ENCODE results near the gene COA1.

DNA sequence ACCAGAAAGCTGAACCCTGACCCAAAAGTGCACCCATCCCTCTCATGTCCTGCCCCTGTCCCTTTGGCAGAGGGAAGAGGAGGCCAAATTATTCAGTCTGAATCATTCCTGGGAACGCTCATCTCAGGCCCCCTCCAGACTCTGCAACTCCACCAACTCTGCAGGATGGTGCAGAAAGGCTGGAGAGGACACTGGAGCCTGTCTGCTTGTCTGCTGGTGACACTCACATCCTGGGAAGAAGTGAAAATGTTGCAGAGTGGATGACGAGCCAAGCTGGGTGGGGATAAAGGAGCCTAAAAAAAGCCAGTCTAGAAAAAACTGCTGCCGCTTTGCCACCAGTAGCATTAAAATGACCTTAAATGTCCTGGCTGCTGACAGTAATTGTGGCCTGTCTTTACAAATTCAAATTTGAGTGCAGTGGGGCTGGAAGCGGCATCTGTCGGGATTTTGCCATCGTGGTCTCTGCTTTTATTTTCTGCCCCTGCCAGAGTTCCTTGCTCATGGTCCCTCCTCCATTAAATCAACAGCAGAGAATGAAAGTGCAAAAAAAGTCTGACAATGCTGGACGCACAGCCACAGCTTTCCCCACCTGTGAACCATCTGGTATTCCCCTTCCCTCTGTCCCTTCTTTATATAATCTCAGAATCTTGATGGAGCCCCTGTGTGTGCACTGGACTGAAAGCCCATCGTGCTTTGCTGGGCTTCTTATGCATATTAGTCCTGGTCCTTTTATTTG is 82.6 kb downstream of the COA1 start:
- TF ChIP-seq POLR2AphosphoS5 (IDR thresholded peaks at IDR 0.05) (no peak), POLR2A (IDR thresholded peaks at IDR 0.05; ENCODE audit: low read depth) (no peak)

Data from esophagus muscularis mucosa (tissue), 2 donors.